Measurements from ENCODE around the gene GSTM5.

The GSTM5 gene

DNA sequence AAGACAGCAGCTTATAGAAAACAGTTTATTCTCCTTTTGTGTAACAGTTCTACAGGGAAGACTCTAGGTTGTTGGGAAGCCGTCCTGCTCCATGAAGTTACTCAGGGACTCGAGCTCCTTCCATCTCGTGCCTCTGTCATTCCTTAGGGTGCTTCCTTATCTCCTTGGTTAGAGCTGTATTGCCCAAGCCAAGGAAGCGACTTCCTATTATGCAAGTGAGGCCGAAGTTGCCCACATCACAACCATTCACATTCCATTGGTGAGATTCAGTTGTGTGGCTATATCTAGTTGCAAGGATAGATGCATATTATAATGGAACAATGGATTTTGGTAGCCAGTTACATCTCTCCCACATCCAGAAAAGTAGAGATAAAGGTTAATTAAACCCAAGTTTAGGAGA, 9.0 kb downstream of the GSTM5 start:
- CTCF ChIA-PET = interaction anchor here (0.6 kb wide), 2 partner anchors 129 to 1926 kb away, joined by 3 read pairs; no protein-coding TSS in a partner anchor
- no peak overlapping the region for H3K27ac ChIP-seq
- no peak for DNase-seq (ENCODE audit: low spot score)
- POLR2A ChIA-PET (ENCODE audit: low non-redundant PET) = no interaction called here
- TF ChIP-seq, protein P1, sequence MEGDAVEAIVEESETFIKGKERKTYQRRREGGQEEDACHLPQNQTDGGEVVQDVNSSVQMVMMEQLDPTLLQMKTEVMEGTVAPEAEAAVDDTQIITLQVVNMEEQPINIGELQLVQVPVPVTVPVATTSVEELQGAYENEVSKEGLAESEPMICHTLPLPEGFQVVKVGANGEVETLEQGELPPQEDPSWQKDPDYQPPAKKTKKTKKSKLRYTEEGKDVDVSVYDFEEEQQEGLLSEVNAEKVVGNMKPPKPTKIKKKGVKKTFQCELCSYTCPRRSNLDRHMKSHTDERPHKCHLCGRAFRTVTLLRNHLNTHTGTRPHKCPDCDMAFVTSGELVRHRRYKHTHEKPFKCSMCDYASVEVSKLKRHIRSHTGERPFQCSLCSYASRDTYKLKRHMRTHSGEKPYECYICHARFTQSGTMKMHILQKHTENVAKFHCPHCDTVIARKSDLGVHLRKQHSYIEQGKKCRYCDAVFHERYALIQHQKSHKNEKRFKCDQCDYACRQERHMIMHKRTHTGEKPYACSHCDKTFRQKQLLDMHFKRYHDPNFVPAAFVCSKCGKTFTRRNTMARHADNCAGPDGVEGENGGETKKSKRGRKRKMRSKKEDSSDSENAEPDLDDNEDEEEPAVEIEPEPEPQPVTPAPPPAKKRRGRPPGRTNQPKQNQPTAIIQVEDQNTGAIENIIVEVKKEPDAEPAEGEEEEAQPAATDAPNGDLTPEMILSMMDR (conservative IDR thresholded peaks at IDR 0.05; ENCODE audit: low read depth) = no peak

DNA sequence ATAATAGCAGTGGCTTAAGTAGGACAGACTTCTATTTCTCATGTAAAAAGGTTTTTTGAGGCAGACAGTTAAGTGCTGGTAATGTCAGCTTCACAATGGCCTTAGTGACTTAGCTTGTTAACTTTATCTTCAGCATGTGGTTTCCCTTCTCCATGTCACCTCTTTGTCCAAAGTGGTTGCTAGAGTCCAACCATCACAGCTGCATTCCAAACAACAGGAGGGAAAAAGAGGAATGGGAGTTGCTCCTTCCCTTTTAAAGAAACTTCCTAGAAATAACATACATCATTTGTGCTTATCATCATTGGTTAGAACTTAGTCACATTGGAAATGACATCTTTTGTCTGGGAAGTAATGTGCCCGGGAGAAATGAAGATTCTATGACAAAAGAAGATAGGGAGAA, 9.9 kb downstream of the GSTM5 start:
- no peak overlapping the region for H3K27ac ChIP-seq
- ChIA-PET CTCF (no interaction called here), POLR2A (ENCODE audit: low non-redundant PET) (no interaction called here)
- TF ChIP-seq, protein P1 (conservative IDR thresholded peaks at IDR 0.05; ENCODE audit: low read depth) = no peak
- no peak for DNase-seq (ENCODE audit: low spot score)

DNA sequence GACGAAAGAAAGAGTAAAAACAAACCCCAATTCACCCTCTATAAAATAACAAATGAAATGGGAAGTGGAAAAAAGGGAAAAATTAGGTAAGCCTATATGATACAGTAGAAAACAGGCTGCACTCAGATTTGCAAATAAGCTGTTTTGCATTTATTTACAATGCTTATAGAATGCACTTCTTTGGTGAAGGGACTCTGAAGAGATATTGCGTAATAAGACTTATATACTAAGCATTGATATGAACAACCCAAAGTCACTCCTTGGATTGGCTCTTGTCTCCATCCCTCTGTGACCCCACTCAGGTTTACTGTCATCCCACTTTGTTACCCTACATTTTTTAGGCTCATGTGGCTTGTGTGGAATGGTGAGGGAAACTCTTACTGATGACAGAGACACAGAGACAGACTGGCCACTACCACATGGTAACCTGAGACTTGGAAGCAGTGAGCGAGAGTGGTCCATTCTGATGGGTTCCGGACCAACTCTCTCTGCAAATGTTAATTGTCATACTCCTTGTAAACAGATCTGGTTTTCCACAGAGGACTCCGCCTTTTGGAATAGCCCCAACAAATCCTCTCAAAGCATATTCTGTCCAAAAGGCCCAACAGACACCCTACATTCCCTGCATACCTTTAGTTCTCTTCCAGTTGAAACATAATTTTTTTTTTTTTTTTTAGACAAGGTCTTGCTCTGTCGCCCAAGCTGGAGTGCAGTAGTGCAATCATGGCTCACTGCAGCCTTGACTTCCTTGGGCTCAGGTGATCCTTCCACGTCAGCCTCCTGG, 11.0 kb downstream of the GSTM5 start:
- TF ChIP-seq, protein P1 (conservative IDR thresholded peaks at IDR 0.05; ENCODE audit: low read depth) = no peak
- POLR2A ChIA-PET (ENCODE audit: low non-redundant PET) = no interaction called here
- CTCF ChIA-PET = no interaction called here
- H3K27ac ChIP-seq = no peak overlapping the region
- DNase-seq (ENCODE audit: low spot score) = no peak

DNA sequence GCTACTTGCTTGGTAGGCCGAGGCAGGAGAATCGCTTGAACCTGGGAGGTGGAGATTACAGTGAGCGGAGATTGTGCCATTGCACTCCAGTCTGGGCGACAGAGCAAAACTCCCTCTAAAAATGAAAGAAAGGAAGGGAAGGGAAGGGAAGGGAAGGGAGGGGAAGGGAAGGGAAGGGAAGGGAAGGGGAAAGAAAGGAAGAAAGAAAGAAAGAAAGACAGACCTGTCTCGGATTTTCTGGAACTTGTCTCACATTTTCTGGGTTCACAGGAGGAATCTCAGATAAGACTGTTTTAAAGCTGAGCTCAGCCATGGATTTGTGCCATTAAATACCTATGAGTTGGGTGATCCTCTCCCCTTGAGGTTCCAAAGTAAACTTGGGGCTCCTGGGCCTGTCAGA, 12.9 kb downstream of the GSTM5 start:
- ChIA-PET CTCF (no interaction called here), POLR2A (ENCODE audit: low non-redundant PET) (no interaction called here)

DNA sequence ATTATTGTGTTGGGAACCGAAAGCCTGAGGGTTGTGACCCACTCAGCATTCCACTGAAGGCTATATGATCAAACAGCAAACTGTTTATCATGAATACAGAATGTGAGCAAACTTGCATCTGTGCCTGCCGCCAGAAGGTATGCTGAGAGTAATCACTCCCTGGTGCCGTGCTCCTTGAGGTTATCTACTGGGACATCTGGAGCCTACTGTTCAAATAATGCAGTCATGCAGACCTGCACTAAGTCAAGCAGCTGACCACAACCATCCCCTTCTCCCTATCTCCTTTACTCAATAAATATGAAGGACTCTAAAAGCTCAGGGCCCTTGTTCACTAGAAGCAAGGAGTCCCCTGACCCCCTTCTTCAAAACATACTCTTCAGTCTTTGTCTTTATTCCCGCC, 13.5 kb downstream of the GSTM5 start:
- no peak for DNase-seq (ENCODE audit: low spot score)
- POLR2A ChIA-PET (ENCODE audit: low non-redundant PET) = no interaction called here
- H3K27ac ChIP-seq = no peak overlapping the region
- TF ChIP-seq, protein P1 (conservative IDR thresholded peaks at IDR 0.05; ENCODE audit: low read depth) = no peak
- CTCF ChIA-PET = no interaction called here

More for the DNA sequence above, 12.9 kb downstream of the GSTM5 start:
- TF ChIP-seq, protein P1 (conservative IDR thresholded peaks at IDR 0.05; ENCODE audit: low read depth) = no peak
- H3K27ac ChIP-seq = no peak overlapping the region
- no peak for DNase-seq (ENCODE audit: low spot score)

DNA sequence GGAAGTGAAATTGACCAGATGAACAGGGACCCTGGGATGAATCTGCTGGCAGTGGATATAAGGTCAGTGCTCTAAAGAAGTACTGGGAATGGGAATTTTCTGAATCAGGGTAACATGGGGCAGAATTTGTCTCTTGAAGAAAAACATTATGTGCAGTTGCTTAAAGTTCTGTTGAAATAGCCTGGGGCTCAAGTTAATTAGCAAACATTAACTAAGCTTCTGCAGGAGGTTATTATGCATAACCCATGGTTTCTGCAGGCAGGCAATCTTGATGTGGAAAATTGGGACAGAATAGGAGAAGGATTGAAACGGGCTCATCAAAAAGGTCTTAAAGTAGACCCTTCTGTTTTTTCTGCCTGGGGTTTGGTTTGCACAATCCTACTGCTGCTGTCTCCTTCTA, 14.0 kb downstream of the GSTM5 start:
- no peak overlapping the region for H3K27ac ChIP-seq
- CTCF ChIA-PET = no interaction called here
- TF ChIP-seq, protein P1 (conservative IDR thresholded peaks at IDR 0.05; ENCODE audit: low read depth) = no peak
- no peak for DNase-seq (ENCODE audit: low spot score)
- POLR2A ChIA-PET (ENCODE audit: low non-redundant PET) = no interaction called here
